ENCODE measurements around the gene MICAL3.

Gene MICAL3

GRCh38 chr22:17748555-17749353 lies 275.6 kb downstream of the MICAL3 start:
- peaks cover 97% of the 10 kb centered on the region for H3K79me2 ChIP-seq (ENCODE audit: low read length)

DNA sequence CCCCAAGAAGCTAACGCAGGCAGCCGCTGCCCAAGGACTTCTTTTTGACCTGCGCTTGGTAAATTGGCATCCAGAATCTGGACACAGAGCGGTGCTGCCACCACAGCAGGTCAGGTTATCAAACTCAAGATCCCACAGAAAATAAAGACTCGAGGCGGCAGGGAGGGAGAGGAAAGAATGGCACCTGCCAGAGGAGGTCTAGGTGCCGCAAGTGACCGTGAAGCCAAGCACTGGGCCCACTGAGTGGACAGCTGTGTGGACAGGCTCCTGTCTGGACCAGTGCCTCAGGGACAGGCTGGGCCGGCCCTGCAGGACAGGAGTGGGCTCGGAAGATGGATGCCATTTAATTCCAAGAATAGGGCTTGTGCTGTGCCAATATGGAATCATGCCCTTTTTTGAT lies 277.4 kb downstream of the MICAL3 start:
- Histone ChIP-seq H3K27me3 (ENCODE audit: low read depth, low read length) (no peaks in the 10 kb centered on the region), H3K4me1 (ENCODE audit: low read length) (peaks cover 18% of the 10 kb centered on the region), H3K4me3 (ENCODE audit: low read length) (no peak overlapping the region), H3K36me3 (replicated peaks; ENCODE audit: low read depth, low read length) (peaks cover 50% of the 10 kb centered on the region), H3K9me3 (ENCODE audit: insufficient read depth, low read length) (no peaks in the 10 kb centered on the region), H4K20me1 (ENCODE audit: insufficient read depth, low read length) (peaks cover 74% of the 10 kb centered on the region), H3K79me2 (ENCODE audit: low read length) (peaks cover 98% of the 10 kb centered on the region), H3K4me2 (ENCODE audit: low read length) (no peak overlapping the region), H3K9ac (ENCODE audit: low read length) (no peak overlapping the region), H3K27ac (ENCODE audit: low read length) (no peak overlapping the region), H2AFZ (ENCODE audit: low read depth, low read length) (no peak overlapping the region)
- TF ChIP-seq, protein P1, sequence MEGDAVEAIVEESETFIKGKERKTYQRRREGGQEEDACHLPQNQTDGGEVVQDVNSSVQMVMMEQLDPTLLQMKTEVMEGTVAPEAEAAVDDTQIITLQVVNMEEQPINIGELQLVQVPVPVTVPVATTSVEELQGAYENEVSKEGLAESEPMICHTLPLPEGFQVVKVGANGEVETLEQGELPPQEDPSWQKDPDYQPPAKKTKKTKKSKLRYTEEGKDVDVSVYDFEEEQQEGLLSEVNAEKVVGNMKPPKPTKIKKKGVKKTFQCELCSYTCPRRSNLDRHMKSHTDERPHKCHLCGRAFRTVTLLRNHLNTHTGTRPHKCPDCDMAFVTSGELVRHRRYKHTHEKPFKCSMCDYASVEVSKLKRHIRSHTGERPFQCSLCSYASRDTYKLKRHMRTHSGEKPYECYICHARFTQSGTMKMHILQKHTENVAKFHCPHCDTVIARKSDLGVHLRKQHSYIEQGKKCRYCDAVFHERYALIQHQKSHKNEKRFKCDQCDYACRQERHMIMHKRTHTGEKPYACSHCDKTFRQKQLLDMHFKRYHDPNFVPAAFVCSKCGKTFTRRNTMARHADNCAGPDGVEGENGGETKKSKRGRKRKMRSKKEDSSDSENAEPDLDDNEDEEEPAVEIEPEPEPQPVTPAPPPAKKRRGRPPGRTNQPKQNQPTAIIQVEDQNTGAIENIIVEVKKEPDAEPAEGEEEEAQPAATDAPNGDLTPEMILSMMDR (IDR thresholded peaks at IDR 0.05; ENCODE audit: low read depth, low read length) = no peak
- no peak for TF ChIP-seq EZH2phosphoT487 (IDR thresholded peaks at IDR 0.05; ENCODE audit: low read depth)

More at GRCh38 chr22:17748555-17749353, 275.6 kb downstream of the MICAL3 start:
- Histone ChIP-seq H3K36me3 (replicated peaks; ENCODE audit: low read depth, low read length) (peaks cover 46% of the 10 kb centered on the region), H3K4me1 (ENCODE audit: low read length) (peaks cover under 1% of the 10 kb centered on the region; the same call in 1 of the 2 replicates), H3K4me3 (ENCODE audit: low read length) (no peak overlapping the region), H3K9ac (ENCODE audit: low read length) (no peak overlapping the region), H4K20me1 (ENCODE audit: insufficient read depth, low read length) (peaks cover 74% of the 10 kb centered on the region), H3K27ac (ENCODE audit: low read length) (no peak overlapping the region), H3K4me2 (ENCODE audit: low read length) (no peak overlapping the region), H3K27me3 (ENCODE audit: low read depth, low read length) (no peaks in the 10 kb centered on the region), H3K9me3 (ENCODE audit: insufficient read depth, low read length) (no peaks in the 10 kb centered on the region), H2AFZ (ENCODE audit: low read depth, low read length) (no peak overlapping the region)
- no peak for TF ChIP-seq EZH2phosphoT487 (IDR thresholded peaks at IDR 0.05; ENCODE audit: low read depth)
- TF ChIP-seq, protein P1 (IDR thresholded peaks at IDR 0.05; ENCODE audit: low read depth, low read length) = no peak

GRCh38 chr22:17744430-17744829 lies 279.9 kb downstream of the MICAL3 start:
- no peak overlapping the region for H3K9ac ChIP-seq (ENCODE audit: low read length)
- H3K36me3 ChIP-seq (replicated peaks; ENCODE audit: low read depth, low read length) = peaks cover 58% of the 10 kb centered on the region
- H4K20me1 ChIP-seq (ENCODE audit: insufficient read depth, low read length) = peaks cover 65% of the 10 kb centered on the region
- H3K4me1 ChIP-seq (ENCODE audit: low read length) = peaks cover 21% of the 10 kb centered on the region
- H3K27ac ChIP-seq (ENCODE audit: low read length) = no peak overlapping the region
- no peak for TF ChIP-seq EZH2phosphoT487 (IDR thresholded peaks at IDR 0.05; ENCODE audit: low read depth)
- TF ChIP-seq, protein P1 (IDR thresholded peaks at IDR 0.05; ENCODE audit: low read depth, low read length) = no peak
- no peaks in the 10 kb centered on the region for H3K9me3 ChIP-seq (ENCODE audit: insufficient read depth, low read length)
- no peaks in the 10 kb centered on the region for H3K27me3 ChIP-seq (ENCODE audit: low read depth, low read length)
- H3K79me2 ChIP-seq (ENCODE audit: low read length) = peaks cover 92% of the 10 kb centered on the region
- H3K4me2 ChIP-seq (ENCODE audit: low read length) = no peak overlapping the region
- H3K4me3 ChIP-seq (ENCODE audit: low read length) = no peak overlapping the region
- H2AFZ ChIP-seq (ENCODE audit: low read depth, low read length) = no peak overlapping the region

- H3K36me3 ChIP-seq (replicated peaks; ENCODE audit: low read depth, low read length) = peaks cover 58% of the 10 kb centered on the region
- H3K27ac ChIP-seq (ENCODE audit: low read length) = no peak overlapping the region
- H3K79me2 ChIP-seq (ENCODE audit: low read length) = peaks cover 86% of the 10 kb centered on the region
- no peak overlapping the region for H3K4me2 ChIP-seq (ENCODE audit: low read length)
- H3K4me1 ChIP-seq (ENCODE audit: low read length) = peaks cover 21% of the 10 kb centered on the region
- no peak overlapping the region for H3K4me3 ChIP-seq (ENCODE audit: low read length)
- TF ChIP-seq, protein P1 (IDR thresholded peaks at IDR 0.05; ENCODE audit: low read depth, low read length) = no peak
- no peak for TF ChIP-seq EZH2phosphoT487 (IDR thresholded peaks at IDR 0.05; ENCODE audit: low read depth)
- no peak overlapping the region for H2AFZ ChIP-seq (ENCODE audit: low read depth, low read length)
- peaks cover 59% of the 10 kb centered on the region for H4K20me1 ChIP-seq (ENCODE audit: insufficient read depth, low read length)
- H3K9ac ChIP-seq (ENCODE audit: low read length) = no peak overlapping the region
- H3K27me3 ChIP-seq (ENCODE audit: low read depth, low read length) = no peaks in the 10 kb centered on the region
- no peaks in the 10 kb centered on the region for H3K9me3 ChIP-seq (ENCODE audit: insufficient read depth, low read length)
These were observed 280.5 kb downstream of the MICAL3 start for GRCh38 chr22:17743661-17744411.

Data from OCI-LY3 (cell line).